ENCODE results near the gene TOX3. TPM values are rescaled to one million over a fixed set of nuclear protein-coding genes. Genes with fewer than 3 reads are reported as not detected.

The TOX3 gene
- total and polyA plus RNA-seq, 7 experiments from 2014 or later, result not detected

DNA sequence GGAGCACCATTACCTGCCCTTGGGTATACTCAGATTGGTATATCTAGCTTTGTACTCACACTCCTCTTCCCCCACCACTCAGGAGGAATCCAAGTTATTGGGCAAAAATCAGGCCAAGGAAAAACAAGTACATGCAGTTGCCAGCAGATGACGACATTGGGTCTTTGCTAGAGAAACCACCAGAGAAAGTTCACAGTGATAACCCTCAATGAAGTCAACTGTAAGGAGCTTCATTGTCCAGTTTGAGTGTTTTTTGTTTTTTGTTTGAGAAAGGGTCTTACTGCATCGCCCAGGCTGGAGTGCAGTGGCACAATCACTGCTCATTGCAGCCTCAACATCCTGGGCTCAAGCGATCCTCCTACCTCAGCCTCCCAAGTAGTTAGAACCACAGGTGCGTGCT is 34.6 kb upstream of the TOX3 start:
- Mint-ChIP-seq H3K27ac (no peak overlapping the region), H3K27me3 (no peaks in the 10 kb centered on the region), H3K9me3 (peaks cover 0 to 10% (median 3%) of the 10 kb centered on the region in 11 donors), H3K4me3 (no peak overlapping the region), H3K36me3 (no peaks in the 10 kb centered on the region), H3K4me1 (peaks cover 0 to 2% (median 0%) of the 10 kb centered on the region in 7 donors)
- no peak for ATAC-seq
- intact Hi-C loops (cut with micrococcal nuclease), result no loop called here
- no peak for DNase-seq
- Histone ChIP-seq H3K4me1 (ENCODE audit: control insufficient read depth in 2 of 2, insufficient read depth in 2 of 2, low read length in 2 of 2) (no peaks in the 10 kb centered on the region), H3K27ac (ENCODE audit: low read depth, low read length) (no peak overlapping the region), H3K36me3 (ENCODE audit: control insufficient read depth in 2 of 3, insufficient read depth in 3 of 3, low read length in 3 of 3) (no peaks in the 10 kb centered on the region), H3K27me3 (ENCODE audit: control insufficient read depth in 2 of 2, insufficient read depth in 2 of 2, low read length in 2 of 2) (no peaks in the 10 kb centered on the region), H3K4me3 (ENCODE audit: low read length) (no peak overlapping the region), H3K9me3 (ENCODE audit: control insufficient read depth in 2 of 3, low read length in 3 of 3) (no peaks in the 10 kb centered on the region)
- ChIA-PET CTCF (no interaction called here), POLR2A (no interaction called here)

GRCh38 chr16:52580488-52580887 is 33.5 kb upstream of the TOX3 start:
- CTCF ChIA-PET, result no interaction called here

DNA sequence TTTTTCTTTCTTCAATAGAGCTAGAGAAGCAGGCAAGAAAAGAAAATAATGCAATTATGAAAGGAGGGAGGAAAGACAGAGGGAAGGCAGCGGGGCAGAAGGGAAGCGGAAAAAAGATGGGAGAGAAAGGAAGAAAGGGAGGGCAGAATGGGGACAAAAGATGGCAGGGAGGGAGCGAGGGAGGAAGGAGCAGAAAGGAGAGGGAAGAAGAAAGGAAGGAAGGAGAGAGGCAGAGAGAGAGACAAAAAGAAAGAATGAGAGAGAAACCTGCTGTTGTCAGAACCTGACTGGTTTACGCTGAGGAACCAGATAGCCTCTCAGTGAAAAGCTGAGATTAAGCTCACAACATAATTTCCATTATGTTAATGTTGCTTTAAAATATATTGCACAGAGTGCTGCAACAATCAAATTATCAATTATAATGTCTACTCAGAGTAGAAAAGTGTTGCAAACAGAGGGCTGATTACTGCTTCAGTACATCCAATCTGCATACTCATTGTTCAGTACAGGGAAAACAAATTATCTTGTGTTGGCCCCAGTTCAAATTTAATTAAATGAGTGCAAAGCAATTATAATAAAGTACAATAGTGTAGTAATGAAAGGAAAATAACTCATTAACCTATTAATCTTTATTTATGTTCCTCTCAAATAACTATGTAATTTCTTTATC is 32.0 kb upstream of the TOX3 start:
- no peak overlapping the region for H3K4me3 ChIP-seq (ENCODE audit: low read length)
- Mint-ChIP-seq H3K4me1 (peaks cover 0 to 2% (median 0%) of the 10 kb centered on the region in 7 donors), H3K27ac (no peak overlapping the region), H3K36me3 (no peaks in the 10 kb centered on the region), H3K9me3 (peaks cover 0 to 10% (median 3%) of the 10 kb centered on the region in 11 donors), H3K4me3 (no peak overlapping the region), H3K27me3 (peaks cover 0 to 7% (median 0%) of the 10 kb centered on the region in 5 donors)
- no peak overlapping the region for H3K27ac ChIP-seq (ENCODE audit: low read depth, low read length)
- no peaks in the 10 kb centered on the region for H3K27me3 ChIP-seq (ENCODE audit: control insufficient read depth in 2 of 2, insufficient read depth in 2 of 2, low read length in 2 of 2)
- H3K4me1 ChIP-seq (ENCODE audit: control insufficient read depth in 2 of 2, insufficient read depth in 2 of 2, low read length in 2 of 2), result no peaks in the 10 kb centered on the region
- no peaks in the 10 kb centered on the region for H3K9me3 ChIP-seq (ENCODE audit: control insufficient read depth in 2 of 3, low read length in 3 of 3)
- ChIA-PET CTCF (no interaction called here), POLR2A (no interaction called here)
- no peaks in the 10 kb centered on the region for H3K36me3 ChIP-seq (ENCODE audit: control insufficient read depth in 2 of 3, insufficient read depth in 3 of 3, low read length in 3 of 3)
- ATAC-seq, result no peak
- intact Hi-C loops (cut with micrococcal nuclease), result no loop called here
- no peak for DNase-seq

More at GRCh38 chr16:52580488-52580887, 33.5 kb upstream of the TOX3 start:
- Histone ChIP-seq H3K9me3 (ENCODE audit: control insufficient read depth in 2 of 3, low read length in 3 of 3) (no peaks in the 10 kb centered on the region), H3K27me3 (ENCODE audit: control insufficient read depth in 2 of 2, insufficient read depth in 2 of 2, low read length in 2 of 2) (no peaks in the 10 kb centered on the region), H3K4me3 (ENCODE audit: low read length) (no peak overlapping the region), H3K4me1 (ENCODE audit: control insufficient read depth in 2 of 2, insufficient read depth in 2 of 2, low read length in 2 of 2) (no peaks in the 10 kb centered on the region), H3K36me3 (ENCODE audit: control insufficient read depth in 2 of 3, insufficient read depth in 3 of 3, low read length in 3 of 3) (no peaks in the 10 kb centered on the region), H3K27ac (ENCODE audit: low read depth, low read length) (no peak overlapping the region)
- Mint-ChIP-seq H3K4me1 (peaks cover 0 to 2% (median 0%) of the 10 kb centered on the region in 7 donors), H3K36me3 (no peaks in the 10 kb centered on the region), H3K27ac (no peak overlapping the region), H3K27me3 (no peaks in the 10 kb centered on the region), H3K4me3 (no peak overlapping the region), H3K9me3 (peaks cover 0 to 13% (median 3%) of the 10 kb centered on the region in 11 donors)
- ATAC-seq (no peak), DNase-seq (no peak)
- POLR2A ChIA-PET, result no interaction called here
- intact Hi-C loops (cut with micrococcal nuclease), result no loop called here

DNA sequence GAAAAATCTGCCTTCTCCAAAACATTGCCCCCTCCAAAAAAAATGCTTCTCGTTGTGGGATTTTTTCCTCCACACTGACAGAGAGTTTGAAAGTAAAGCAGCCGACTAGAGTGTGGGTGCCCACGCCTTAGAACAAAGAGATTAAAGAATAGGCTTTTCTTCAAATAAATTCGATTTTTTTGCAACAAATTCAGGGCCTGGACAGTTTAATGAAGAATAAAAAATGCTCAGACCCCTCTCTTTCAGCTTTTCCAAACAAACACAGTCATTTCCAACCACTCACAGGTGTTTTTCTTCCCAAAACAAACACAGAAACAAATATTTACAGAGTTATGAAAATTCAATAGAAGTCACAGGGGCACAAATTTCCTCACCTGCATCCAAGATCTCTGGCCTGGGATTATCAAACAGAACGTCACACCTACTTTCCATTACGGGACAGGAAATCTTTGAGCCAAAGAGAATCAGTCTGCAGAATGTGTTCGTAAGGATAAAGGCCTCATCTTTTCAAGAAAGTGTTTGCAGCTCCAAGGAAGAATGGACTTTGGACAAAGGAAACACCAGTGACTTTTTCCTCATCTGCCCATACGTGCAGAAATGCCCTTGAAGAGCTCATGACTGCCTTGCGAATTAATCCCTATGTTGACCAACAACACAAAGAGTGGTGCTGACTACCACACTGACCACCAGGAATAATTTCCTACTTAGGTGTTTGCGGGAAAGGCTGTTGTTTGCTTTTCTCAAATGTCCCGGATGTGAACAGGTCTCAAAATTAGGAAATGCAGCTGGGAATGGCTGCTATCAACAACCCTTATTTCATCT is 31.3 kb upstream of the TOX3 start:
- no peak overlapping the region for H3K27ac ChIP-seq (ENCODE audit: low read depth, low read length)
- no peaks in the 10 kb centered on the region for H3K9me3 ChIP-seq (ENCODE audit: control insufficient read depth in 2 of 3, low read length in 3 of 3)
- Mint-ChIP-seq H3K4me3 (no peak overlapping the region), H3K27ac (no peak overlapping the region), H3K4me1 (peaks cover 0 to 2% (median 0%) of the 10 kb centered on the region in 7 donors), H3K27me3 (peaks cover 0 to 7% (median 0%) of the 10 kb centered on the region in 5 donors), H3K36me3 (no peaks in the 10 kb centered on the region), H3K9me3 (peaks cover 0 to 10% (median 2%) of the 10 kb centered on the region in 11 donors)
- intact Hi-C loops (cut with micrococcal nuclease), result no loop called here
- H3K36me3 ChIP-seq (ENCODE audit: control insufficient read depth in 2 of 3, insufficient read depth in 3 of 3, low read length in 3 of 3), result no peaks in the 10 kb centered on the region
- ChIA-PET CTCF (no interaction called here), POLR2A (interaction anchor here (0.5 kb wide), 1 partner anchor 118 kb away, joined by 4 read pairs; no protein-coding TSS in a partner anchor)
- no peaks in the 10 kb centered on the region for H3K4me1 ChIP-seq (ENCODE audit: control insufficient read depth in 2 of 2, insufficient read depth in 2 of 2, low read length in 2 of 2)
- H3K27me3 ChIP-seq (ENCODE audit: control insufficient read depth in 2 of 2, insufficient read depth in 2 of 2, low read length in 2 of 2), result no peaks in the 10 kb centered on the region
- no peak overlapping the region for H3K4me3 ChIP-seq (ENCODE audit: low read length)
- DNase-seq (no peak), ATAC-seq (no peak)

DNA sequence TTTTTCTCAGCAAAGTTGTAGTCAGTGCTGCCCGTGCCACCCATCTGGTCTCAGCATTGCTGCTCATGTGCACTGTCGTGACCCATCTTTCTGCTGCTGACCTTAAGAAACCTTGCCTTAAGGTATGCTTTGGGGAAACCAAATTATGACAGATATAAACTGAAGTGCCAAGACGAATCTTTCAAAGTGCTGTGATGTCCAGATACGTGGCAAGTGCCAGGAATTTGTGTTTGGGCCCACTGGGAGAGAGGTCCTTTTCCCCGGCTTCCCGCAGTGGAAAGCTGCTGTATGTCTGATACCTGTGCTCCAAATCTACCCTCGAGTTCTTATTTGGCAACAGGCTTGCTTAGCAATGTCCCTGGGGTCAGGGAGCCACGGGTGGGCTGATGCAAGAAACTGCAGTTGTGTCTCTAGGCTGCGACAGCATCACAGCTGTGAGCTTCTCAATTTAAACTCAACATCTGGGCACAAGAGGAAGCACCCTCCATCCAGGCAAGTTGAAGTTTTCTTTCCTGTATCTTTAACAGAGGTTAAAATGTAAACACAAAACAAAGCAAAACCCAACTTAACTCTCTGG is 30.3 kb upstream of the TOX3 start:
- peaks cover 0 to 17% (median 5%) of the 10 kb centered on the region in 11 donors for H3K9me3 Mint-ChIP-seq

DNA sequence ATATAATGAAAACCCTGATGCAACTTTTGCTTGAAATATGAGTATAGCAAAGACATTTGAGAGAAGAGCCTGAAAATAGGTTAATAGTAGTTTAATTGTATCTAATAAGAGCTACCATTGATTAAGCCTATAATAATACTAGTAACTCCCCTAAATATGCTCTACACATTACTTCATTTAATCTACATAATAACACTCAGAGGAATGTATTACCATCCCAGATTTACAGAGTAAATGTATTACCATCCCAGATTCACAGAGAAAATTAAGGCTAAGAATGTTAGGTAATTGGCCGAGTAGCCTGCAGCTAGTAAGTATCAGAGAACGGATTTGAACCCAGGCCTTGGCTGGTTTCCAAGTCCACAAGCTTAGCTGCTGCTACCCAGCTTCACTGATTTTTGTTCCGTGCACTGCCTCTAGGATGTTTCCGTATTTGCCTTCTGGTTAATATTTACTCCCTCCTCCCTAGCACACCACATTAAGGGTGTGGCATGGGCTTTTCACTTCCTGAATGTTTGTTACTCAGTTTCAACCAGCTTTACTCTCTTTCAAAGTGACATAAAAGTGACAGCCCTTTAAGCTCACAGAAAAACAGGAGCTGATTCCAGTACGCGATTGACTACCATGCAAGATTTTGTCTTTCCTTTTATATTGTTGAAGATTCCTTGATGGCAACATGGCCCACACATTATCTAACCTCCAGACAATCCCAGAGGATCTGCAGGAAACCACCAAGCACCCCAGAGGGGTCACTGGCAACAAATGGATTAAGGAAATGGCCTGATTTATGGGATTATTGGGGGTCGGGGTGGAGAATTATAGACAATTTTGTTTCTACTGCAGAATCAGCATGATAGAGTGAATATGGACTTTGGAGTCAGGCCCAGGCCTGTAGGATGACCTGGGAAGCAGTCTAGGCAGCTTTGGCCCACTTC is 26.7 kb upstream of the TOX3 start:
- ATAC-seq, result no peak

More for the DNA sequence above, 30.3 kb upstream of the TOX3 start:
- Histone ChIP-seq H3K27me3 (ENCODE audit: control insufficient read depth in 2 of 2, insufficient read depth in 2 of 2, low read length in 2 of 2) (no peaks in the 10 kb centered on the region), H3K4me3 (ENCODE audit: low read length) (no peak overlapping the region), H3K9me3 (ENCODE audit: control insufficient read depth in 2 of 3, low read length in 3 of 3) (no peaks in the 10 kb centered on the region), H3K4me1 (ENCODE audit: control insufficient read depth in 2 of 2, insufficient read depth in 2 of 2, low read length in 2 of 2) (no peaks in the 10 kb centered on the region), H3K36me3 (ENCODE audit: control insufficient read depth in 2 of 3, insufficient read depth in 3 of 3, low read length in 3 of 3) (no peaks in the 10 kb centered on the region), H3K27ac (ENCODE audit: low read depth, low read length) (no peak overlapping the region)
- intact Hi-C loops (cut with micrococcal nuclease), result no loop called here
- DNase-seq (no peak), ATAC-seq (no peak)
- H3K27me3 Mint-ChIP-seq, result peaks cover 0 to 7% (median 0%) of the 10 kb centered on the region in 5 donors
- H3K4me3 Mint-ChIP-seq, result no peak overlapping the region
- no peak overlapping the region for H3K27ac Mint-ChIP-seq
- H3K4me1 Mint-ChIP-seq, result peaks cover 0 to 2% (median 0%) of the 10 kb centered on the region in 7 donors
- POLR2A ChIA-PET, result no interaction called here
- CTCF ChIA-PET, result no interaction called here
- H3K36me3 Mint-ChIP-seq, result no peaks in the 10 kb centered on the region

More for the DNA sequence above, 26.7 kb upstream of the TOX3 start:
- intact Hi-C loops (cut with micrococcal nuclease), result no loop called here
- H3K27ac Mint-ChIP-seq, result no peak overlapping the region
- ChIA-PET POLR2A (no interaction called here), CTCF (no interaction called here)
- no peaks in the 10 kb centered on the region for H3K36me3 ChIP-seq (ENCODE audit: control insufficient read depth in 2 of 3, insufficient read depth in 3 of 3, low read length in 3 of 3)
- peaks cover 0 to 26% (median 5%) of the 10 kb centered on the region in 11 donors for H3K9me3 Mint-ChIP-seq
- H3K4me1 ChIP-seq (ENCODE audit: control insufficient read depth in 2 of 2, insufficient read depth in 2 of 2, low read length in 2 of 2), result no peaks in the 10 kb centered on the region
- H3K27me3 ChIP-seq (ENCODE audit: control insufficient read depth in 2 of 2, insufficient read depth in 2 of 2, low read length in 2 of 2), result no peaks in the 10 kb centered on the region
- DNase-seq, result no peak
- no peaks in the 10 kb centered on the region for H3K4me1 Mint-ChIP-seq
- no peak overlapping the region for H3K4me3 ChIP-seq (ENCODE audit: low read length)
- H3K4me3 Mint-ChIP-seq, result no peak overlapping the region
- H3K36me3 Mint-ChIP-seq, result no peaks in the 10 kb centered on the region
- H3K27me3 Mint-ChIP-seq, result peaks cover 0 to 7% (median 0%) of the 10 kb centered on the region in 5 donors
- H3K9me3 ChIP-seq (ENCODE audit: control insufficient read depth in 2 of 3, low read length in 3 of 3), result no peaks in the 10 kb centered on the region
- H3K27ac ChIP-seq (ENCODE audit: low read depth, low read length), result no peak overlapping the region
